ENCODE data around the gene RARG.

- TF ChIP-seq POLR2A (IDR thresholded peaks at IDR 0.05) (no peak), CTCF (IDR thresholded peaks at IDR 0.05) (no peak)
Observed at GRCh38 chr12:53194973-53195372, 37.0 kb downstream of the RARG start.
